Calu3 (cell line): ENCODE measurements around the gene ARL15. TPM values are rescaled to one million over a fixed set of nuclear protein-coding genes. Genes with fewer than 3 reads are reported as not detected.

Source experiments
- BruUV-seq: library from RNA; stranded (reverse); fragments of 400-500 nt; replicated peaks from 2 replicates; lab custom pipeline; 2021; lab: Mats Ljungman, UMichigan
- CTCF ChIA-PET: fragments of 300-600 bp; sonication (Branson Sonifier 250); formaldehyde crosslinking; loops from one replicate; lab custom pipeline; 2022; ENCODE audit warnings: antibody characterized with exemption; lab: Charles Lee
- DNase-seq: peaks from one replicate; pipeline ENCODE4 v3.0.0; 2022
- H3K27ac Mint-ChIP-seq: one replicate; pipeline ENCODE4 v1.8.0; 2022; ENCODE audit warnings: mixed read lengths; ENCODE audit not compliant: unreplicated experiment
- H3K27me3 Mint-ChIP-seq: one replicate; pipeline ENCODE4 v1.8.0; 2022; ENCODE audit warnings: mixed read lengths; ENCODE audit not compliant: unreplicated experiment
- H3K36me3 Mint-ChIP-seq: one replicate; pipeline ENCODE4 v1.8.0; 2022; ENCODE audit warnings: mild to moderate bottlenecking, moderate library complexity, mixed read lengths; ENCODE audit not compliant: insufficient read depth, unreplicated experiment
- H3K4me1 Mint-ChIP-seq: one replicate; pipeline ENCODE4 v1.8.0; 2022; ENCODE audit warnings: mild to moderate bottlenecking, low read depth, mixed read lengths; ENCODE audit not compliant: unreplicated experiment
- H3K4me3 Mint-ChIP-seq: one replicate; pipeline ENCODE4 v1.8.0; 2022; ENCODE audit warnings: mild to moderate bottlenecking, low read depth, moderate library complexity, mixed read lengths; ENCODE audit not compliant: unreplicated experiment
- H3K9me3 Mint-ChIP-seq: one replicate; pipeline ENCODE4 v1.8.0; 2022; ENCODE audit warnings: low read depth, mixed read lengths; ENCODE audit not compliant: unreplicated experiment
- CTCF ChIP-seq: fragments of 200-600 bp; IDR thresholded peaks from one replicate; pipeline ENCODE4 v1.8.0; 2022; ENCODE audit warnings: antibody characterized with exemption; ENCODE audit not compliant: unreplicated experiment
- intact Hi-C: fragments of 100-400 bp; cut with micrococcal nuclease; formaldehyde crosslinking; loops from one replicate; pipeline ENCODE4 v1.10.0; 2022; ENCODE audit not compliant: unreplicated experiment
- total RNA-seq: library from RNA; stranded (reverse); gene quantifications from 2 replicates; pipeline ENCODE4 v1.2.3, GENCODE V29; 2022

ARL15 gene
- total RNA-seq, 1 experiment from 2014 or later = 15.1 TPM

GRCh38 chr5:54249210-54250028 is 61.0 kb downstream of the ARL15 start:
- no peak for TF ChIP-seq CTCF
- CTCF ChIA-PET = no interaction called here
- H3K4me1 Mint-ChIP-seq = no peaks in the 10 kb centered on the region
- H3K27ac Mint-ChIP-seq = no peak overlapping the region
- intact Hi-C loops = loop anchor here (10.0 kb wide), 1 partner anchor 615 kb away; no protein-coding TSS in a partner anchor
- H3K9me3 Mint-ChIP-seq = no peaks in the 10 kb centered on the region
- DNase-seq = peak; percentile 52
- H3K27me3 Mint-ChIP-seq = no peaks in the 10 kb centered on the region
- no peaks in the 10 kb centered on the region for H3K36me3 Mint-ChIP-seq
- BruUV-seq = no TSS peak
- no peak overlapping the region for H3K4me3 Mint-ChIP-seq

- intact Hi-C loops = loop anchor here (10.0 kb wide), 1 partner anchor 618 kb away; no protein-coding TSS in a partner anchor
Measured at GRCh38 chr5:54247226-54247625, 63.1 kb downstream of the ARL15 start.

GRCh38 chr5:54243483-54244080 is 66.8 kb downstream of the ARL15 start:
- no peaks in the 10 kb centered on the region for H3K9me3 Mint-ChIP-seq
- H3K27me3 Mint-ChIP-seq = no peaks in the 10 kb centered on the region
- peak; percentile 45 for DNase-seq
- CTCF ChIA-PET = interaction anchor here (0.7 to 1.2 kb wide), 10 partner anchors 9 to 652 kb away, joined by 3 to 16 read pairs (median 4); partner anchors contain the start of gene SNX18
- H3K36me3 Mint-ChIP-seq = no peaks in the 10 kb centered on the region
- no peak overlapping the region for H3K27ac Mint-ChIP-seq
- TF ChIP-seq CTCF = peak; percentile 57
- no TSS peak for BruUV-seq
- no peak overlapping the region for H3K4me3 Mint-ChIP-seq
- intact Hi-C loops = loop anchor here (1.0 to 10.0 kb wide), 2 partner anchors 176 to 621 kb away; no protein-coding TSS in a partner anchor
- no peaks in the 10 kb centered on the region for H3K4me1 Mint-ChIP-seq

More at GRCh38 chr5:54247226-54247625, 63.1 kb downstream of the ARL15 start:
- Mint-ChIP-seq H3K27ac (no peak overlapping the region), H3K27me3 (no peaks in the 10 kb centered on the region), H3K4me3 (no peak overlapping the region), H3K9me3 (no peaks in the 10 kb centered on the region), H3K4me1 (no peaks in the 10 kb centered on the region), H3K36me3 (no peaks in the 10 kb centered on the region)
- TF ChIP-seq CTCF = no peak
- no TSS peak for BruUV-seq
- DNase-seq = no peak
- CTCF ChIA-PET = no interaction called here

- no peak overlapping the region for H3K4me3 Mint-ChIP-seq
- intact Hi-C loops = loop anchor here (10.0 kb wide), 1 partner anchor 623 kb away; no protein-coding TSS in a partner anchor
Measured at GRCh38 chr5:54242297-54242696, 68.1 kb downstream of the ARL15 start.

More at GRCh38 chr5:54242297-54242696, 68.1 kb downstream of the ARL15 start:
- H3K9me3 Mint-ChIP-seq = no peaks in the 10 kb centered on the region
- H3K36me3 Mint-ChIP-seq = no peaks in the 10 kb centered on the region
- no peaks in the 10 kb centered on the region for H3K27me3 Mint-ChIP-seq
- H3K27ac Mint-ChIP-seq = no peak overlapping the region
- no peak for DNase-seq
- CTCF ChIA-PET = no interaction called here
- H3K4me1 Mint-ChIP-seq = no peaks in the 10 kb centered on the region
- no peak for TF ChIP-seq CTCF
- no TSS peak for BruUV-seq
